Stimulated activated naive CD8-positive, alpha-beta T cell treated with anti-CD3 and anti-CD28 coated beads, Interleukin-15, Interleukin-2, amounts not matched to agents 100 U/mL and 50 U/mL, for 24 hours (primary cell): Measurements from ENCODE around the gene POLD1.
"Not testable (repeated sequence)": the region's sequence is repeated elsewhere in the genome, so short reads cannot be mapped to it uniquely, and the experiment has no call there.

Experiments used
- ATAC-seq: fragments of 150-1000 bp; cut with Tn5 transposase; one replicate; pipeline ENCODE4 v1.10.0; 2021
- DNase-seq: peaks from one replicate; pipeline ENCODE4 v3.0.0; 2021

The POLD1 gene

GRCh38 chr19:50383852-50384684 is at the start of gene POLD1:
TSS of gene POLD1 (plus strand) at chr19:50384347. CDS start at chr19:50398852, 14,505 bp downstream.
- peak; percentile 99 for DNase-seq
- peak; percentile 86 for ATAC-seq

- ATAC-seq (no peak), DNase-seq (no peak)
Measured at GRCh38 chr19:50334741-50335421, 49.3 kb upstream of the POLD1 start.

- ATAC-seq, DNase-seq: not testable (repeated sequence)
Measured at GRCh38 chr19:50337031-50337430, 47.1 kb upstream of the POLD1 start.

- DNase-seq (no peak), ATAC-seq (no peak)
Measured at GRCh38 chr19:50340331-50340730, 43.8 kb upstream of the POLD1 start.

GRCh38 chr19:50341091-50341564 is 43.0 kb upstream of the POLD1 start:
- no peak for DNase-seq
- peak; percentile 52 for ATAC-seq

- ATAC-seq, result peak; percentile 46
- no peak for DNase-seq
Measured at GRCh38 chr19:50344661-50345318, 39.4 kb upstream of the POLD1 start.

GRCh38 chr19:50347089-50347581 is 37.0 kb upstream of the POLD1 start:
- not testable (repeated sequence) for DNase-seq
- ATAC-seq, result peak; percentile 42

GRCh38 chr19:50349277-50350057 is 34.7 kb upstream of the POLD1 start:
- DNase-seq (no peak), ATAC-seq (no peak)

- DNase-seq, result no peak
- no peak for ATAC-seq
Measured at GRCh38 chr19:50352242-50352641, 31.9 kb upstream of the POLD1 start.

- not testable (repeated sequence) for ATAC-seq, DNase-seq
Measured at GRCh38 chr19:50353487-50353880, 30.7 kb upstream of the POLD1 start.

GRCh38 chr19:50356691-50357177 is 27.4 kb upstream of the POLD1 start:
- ATAC-seq (no peak), DNase-seq (no peak)

GRCh38 chr19:50357178-50358100 is 26.7 kb upstream of the POLD1 start:
- peak; percentile 85 for DNase-seq
- peak; percentile 59 for ATAC-seq

- no peak for ATAC-seq
- peak; percentile 78 for DNase-seq
Measured at GRCh38 chr19:50358483-50359327, 25.4 kb upstream of the POLD1 start.

- DNase-seq, result no peak
- no peak for ATAC-seq
Measured at GRCh38 chr19:50359328-50359818, 24.8 kb upstream of the POLD1 start.

GRCh38 chr19:50361290-50362029 is 22.7 kb upstream of the POLD1 start:
- ATAC-seq (no peak), DNase-seq (no peak)

- DNase-seq (no peak), ATAC-seq (no peak)
Measured at GRCh38 chr19:50362030-50362412, 22.1 kb upstream of the POLD1 start.

- DNase-seq (peak; percentile 55), ATAC-seq (no peak)
Measured at GRCh38 chr19:50362656-50363424, 21.3 kb upstream of the POLD1 start.
